Spleen (tissue), 11 donors: Measurements from ENCODE around the gene YPEL2. TPM values are rescaled to one million over a fixed set of nuclear protein-coding genes. Genes with fewer than 3 reads are reported as not detected.

Experiments
- DNase-seq: peaks from one replicate; pipeline ENCODE4 v3.0.0-alpha.2; 2020
- H3K27ac ChIP-seq, 8 donors: fragments of 200-600 bp; sonication (generic) in 7 of 8; 1 replicate in 4 of 8; 2 replicates in 4 of 8; pipeline versions ENCODE4 v1.5.0 to v1.8.0; 2016 to 2021; ENCODE audit warnings: inconsistent platforms in 4 of 8, mild to moderate bottlenecking in 4 of 8, moderate library complexity in 1 of 8
- H3K27me3 ChIP-seq, 7 donors: fragments of 200-600 bp; sonication (generic) in 6 of 7; replicated peaks in 1 of 7; 1 replicate in 4 of 7; 2 replicates in 3 of 7; pipeline versions ENCODE4 v1.5.0 to v1.8.0; 2016 to 2021; ENCODE audit warnings: inconsistent platforms in 3 of 7, mild to moderate bottlenecking in 1 of 7
- H3K36me3 ChIP-seq, 6 donors: fragments of 200-600 bp; sonication (generic) in 5 of 6; 1 replicate in 4 of 6; 2 replicates in 2 of 6; pipeline versions ENCODE4 v1.5.0 to v1.8.0; 2016 to 2021; ENCODE audit warnings: inconsistent platforms in 2 of 6
- H3K4me1 ChIP-seq, 6 donors: fragments of 200-600 bp; sonication (generic) in 5 of 6; 1 replicate in 3 of 6; 2 replicates in 3 of 6; pipeline versions ENCODE4 v1.5.0 to v1.8.0; 2016 to 2021; ENCODE audit warnings: inconsistent platforms in 3 of 6
- H3K4me3 ChIP-seq, 8 donors: fragments of 200-600 bp; sonication (generic) in 7 of 8; 1 replicate in 4 of 8; 2 replicates in 4 of 8; pipeline versions ENCODE4 v1.5.0 to v1.8.0; 2016 to 2021; ENCODE audit warnings: inconsistent platforms in 4 of 8, mild to moderate bottlenecking in 4 of 8, moderate library complexity in 2 of 8
- H3K9me3 ChIP-seq, 8 donors: fragments of 200-600 bp; sonication (generic) in 7 of 8; 1 replicate in 4 of 8; 2 replicates in 4 of 8; pipeline versions ENCODE4 v1.5.0 to v1.8.0; 2016 to 2021; ENCODE audit warnings: inconsistent platforms in 4 of 8
- POLR2A ChIP-seq, 3 donors: fragments of 450-650 bp; IDR thresholded peaks; one replicate each; pipeline ENCODE4 v1.5.1; 2017; ENCODE audit warnings: antibody characterized with exemption in 3 of 3, mild to moderate bottlenecking in 1 of 3
- POLR2AphosphoS5 ChIP-seq, 3 donors: sonication (generic); formaldehyde crosslinking; IDR thresholded peaks; one replicate each; pipeline ENCODE4 v1.5.1; 2017; ENCODE audit warnings: antibody characterized with exemption in 3 of 3
- WGBS, 5 donors: extraction: QIAGEN DNeasy Blood & Tissue Kit in 3 of 5; methylation state at CpG; one replicate each; pipeline versions ENCODE4 v1.1.5 to v1.1.7; 2013 to 2018; 5-methylcytosine and 5-hydroxymethylcytosine counted together
- intact Hi-C: fragments of 100-400 bp; cut with DNase I; formaldehyde crosslinking; loops from one replicate; pipeline ENCODE4 v1.15.0; 2023; ENCODE audit warnings: low total_unique reads
- polyA plus RNA-seq, 3 donors: library from polyadenylated mRNA; stranded (reverse); fragments of 200-250 nt; gene quantifications; one replicate each; pipeline ENCODE4 v1.2.1, GENCODE V29; 2013
- total RNA-seq, 7 donors: library from RNA; depleted of rRNA in 3 of 7; stranded (reverse); fragments of >200 nt in 3 of 7; fragmentation: NEBNext Ultra II Directional in 4 of 7; extraction: Animal tissue kit (Norgen Biotek cat#: 25700) in 4 of 7; gene quantifications; one replicate each; pipeline versions ENCODE4 v1.1.0 to v1.2.1, GENCODE V29; 2016 to 2021
- TF ChIP-seq, protein P1 (sequence below), 11 experiments: fragments of 200-600 bp in 7 of 11; fragments of 450-650 bp in 4 of 11; sonication (generic) in 4 of 11; IDR thresholded peaks in 8 of 11; conservative IDR thresholded peaks in 3 of 11; 1 replicate in 7 of 11; 2 replicates in 4 of 11; pipeline versions ENCODE4 v1.4.0 to v1.8.0; 2016 to 2021; ENCODE audit warnings: antibody characterized with exemption in 11 of 11, inconsistent platforms in 4 of 11, mild to moderate bottlenecking in 1 of 11
- donor health status: healthy with polysubstance abuse.
- donor health status: DM: no; HTN: no; CAD: no; lungs with moderate emphysema.
- donor health status: DM: no; HTN: no; CAD: no.
- donor health status: Bipolar disorder and iron deficiency.
- donor health status: healthy.
- donor health status: DM: no; HTN: no; CAD: no.
- donor health status: DM: yes; HTN: yes; CAD: no.

YPEL2 gene
- total and polyA plus RNA-seq, 10 donors, result 6.7 to 45.6 (median 30.5) TPM

DNA sequence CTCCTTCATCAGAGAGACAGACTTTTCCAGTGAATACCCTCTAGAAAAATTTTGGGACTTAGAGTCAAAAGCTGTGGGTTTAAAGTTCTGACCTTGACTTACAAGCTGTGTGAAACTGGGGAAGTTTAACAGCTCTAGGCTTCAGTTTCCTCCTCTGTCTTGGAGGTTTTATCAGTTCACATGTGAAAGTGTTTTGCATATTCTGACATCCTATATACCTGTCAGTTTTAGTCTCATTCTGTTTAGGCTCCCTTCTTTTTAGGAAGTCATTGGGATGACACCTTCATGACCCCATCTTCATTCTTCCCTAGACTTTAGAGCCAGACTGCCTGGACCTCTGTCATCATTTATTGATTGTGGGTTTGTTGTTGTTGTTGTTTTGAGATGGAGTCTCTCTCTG lies 44.4 kb downstream of the YPEL2 start:
- TF ChIP-seq, protein P1, sequence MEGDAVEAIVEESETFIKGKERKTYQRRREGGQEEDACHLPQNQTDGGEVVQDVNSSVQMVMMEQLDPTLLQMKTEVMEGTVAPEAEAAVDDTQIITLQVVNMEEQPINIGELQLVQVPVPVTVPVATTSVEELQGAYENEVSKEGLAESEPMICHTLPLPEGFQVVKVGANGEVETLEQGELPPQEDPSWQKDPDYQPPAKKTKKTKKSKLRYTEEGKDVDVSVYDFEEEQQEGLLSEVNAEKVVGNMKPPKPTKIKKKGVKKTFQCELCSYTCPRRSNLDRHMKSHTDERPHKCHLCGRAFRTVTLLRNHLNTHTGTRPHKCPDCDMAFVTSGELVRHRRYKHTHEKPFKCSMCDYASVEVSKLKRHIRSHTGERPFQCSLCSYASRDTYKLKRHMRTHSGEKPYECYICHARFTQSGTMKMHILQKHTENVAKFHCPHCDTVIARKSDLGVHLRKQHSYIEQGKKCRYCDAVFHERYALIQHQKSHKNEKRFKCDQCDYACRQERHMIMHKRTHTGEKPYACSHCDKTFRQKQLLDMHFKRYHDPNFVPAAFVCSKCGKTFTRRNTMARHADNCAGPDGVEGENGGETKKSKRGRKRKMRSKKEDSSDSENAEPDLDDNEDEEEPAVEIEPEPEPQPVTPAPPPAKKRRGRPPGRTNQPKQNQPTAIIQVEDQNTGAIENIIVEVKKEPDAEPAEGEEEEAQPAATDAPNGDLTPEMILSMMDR (IDR thresholded peaks at IDR 0.05 in 8 of 11, conservative IDR thresholded peaks at IDR 0.05 in 3 of 11), result no peak
- TF ChIP-seq POLR2AphosphoS5 (IDR thresholded peaks at IDR 0.05), result no peak
- no peak for TF ChIP-seq POLR2A (IDR thresholded peaks at IDR 0.05)
- H3K36me3 ChIP-seq, result peaks cover 0 to 12% (median 0%) of the 10 kb centered on the region in 6 donors
- intact Hi-C loops, result loop anchor here (10.0 kb wide), 1 partner anchor 59 kb away; no protein-coding TSS in a partner anchor
- no peaks in the 10 kb centered on the region for H3K27me3 ChIP-seq
- H3K4me3 ChIP-seq, result no peak overlapping the region
- H3K9me3 ChIP-seq, result no peaks in the 10 kb centered on the region
- peak overlapping the region in 6 of 8 donors; percentile 32 to 84 (median 78) for H3K27ac ChIP-seq
- no peak for DNase-seq
- peaks cover 43 to 98% (median 68%) of the 10 kb centered on the region in 6 donors for H3K4me1 ChIP-seq

- H3K27me3 ChIP-seq, result no peaks in the 10 kb centered on the region
- H3K4me3 ChIP-seq, result no peak overlapping the region
- intact Hi-C loops, result loop anchor here (10.0 kb wide), 1 partner anchor 58 kb away; no protein-coding TSS in a partner anchor
- WGBS, 5 donors, result 94 to 99% (median 97%) methylated on average over 5 of the region's 5 CpGs
- peak overlapping the region in 5 of 8 donors; percentile 75 to 84 (median 80) for H3K27ac ChIP-seq
- no peak for DNase-seq
- H3K36me3 ChIP-seq, result peaks cover 0 to 12% (median 0%) of the 10 kb centered on the region in 6 donors
- peaks cover 37 to 98% (median 65%) of the 10 kb centered on the region in 6 donors for H3K4me1 ChIP-seq
- TF ChIP-seq POLR2A (IDR thresholded peaks at IDR 0.05) (no peak), POLR2AphosphoS5 (IDR thresholded peaks at IDR 0.05) (no peak)
- TF ChIP-seq, protein P1 (IDR thresholded peaks at IDR 0.05 in 8 of 11, conservative IDR thresholded peaks at IDR 0.05 in 3 of 11), result no peak
- H3K9me3 ChIP-seq, result no peaks in the 10 kb centered on the region
Measured at GRCh38 chr17:59376506-59376905, 45.1 kb downstream of the YPEL2 start.

- WGBS, 5 donors, result 78 to 87% (median 82%) methylated on average over 3 of the region's 3 CpGs
- peaks cover 33 to 98% (median 59%) of the 10 kb centered on the region in 6 donors for H3K4me1 ChIP-seq
- H3K4me3 ChIP-seq, result no peak overlapping the region
- peaks cover 0 to 20% (median 0%) of the 10 kb centered on the region in 6 donors for H3K36me3 ChIP-seq
- no peak for DNase-seq
- H3K27ac ChIP-seq, result peak overlapping the region in 3 of 8 donors; percentile 1 to 49 (median 23)
- H3K27me3 ChIP-seq, result no peaks in the 10 kb centered on the region
- intact Hi-C loops, result loop anchor here (10.0 kb wide), 1 partner anchor 57 kb away; no protein-coding TSS in a partner anchor
- no peaks in the 10 kb centered on the region for H3K9me3 ChIP-seq
- no peak for TF ChIP-seq POLR2A (IDR thresholded peaks at IDR 0.05)
- no peak for TF ChIP-seq POLR2AphosphoS5 (IDR thresholded peaks at IDR 0.05)
- TF ChIP-seq, protein P1 (IDR thresholded peaks at IDR 0.05 in 8 of 11, conservative IDR thresholded peaks at IDR 0.05 in 3 of 11), result no peak
Measured at GRCh38 chr17:59377410-59377809, 46.0 kb downstream of the YPEL2 start.

DNA sequence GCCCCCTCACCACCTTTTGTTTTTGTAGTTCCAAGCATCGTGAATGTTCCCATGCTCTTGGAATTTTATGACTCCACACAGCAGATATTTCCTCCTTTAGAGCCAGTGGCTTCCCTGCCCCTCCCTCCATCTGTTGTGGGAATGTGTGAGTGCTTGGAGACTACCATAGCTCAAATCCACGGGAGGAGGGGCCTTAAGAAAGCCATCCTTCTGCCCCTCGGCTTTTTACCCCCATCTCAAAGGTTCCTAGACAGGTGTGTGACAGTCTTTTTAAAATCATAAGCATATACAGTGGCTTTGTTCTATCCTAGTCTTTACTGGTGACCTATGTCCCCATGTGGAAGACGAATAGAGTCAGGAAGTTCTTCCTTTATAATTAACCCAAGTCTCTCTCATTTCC lies 47.2 kb downstream of the YPEL2 start:
- TF ChIP-seq POLR2AphosphoS5 (IDR thresholded peaks at IDR 0.05), result no peak
- TF ChIP-seq, protein P1 (IDR thresholded peaks at IDR 0.05 in 8 of 11, conservative IDR thresholded peaks at IDR 0.05 in 3 of 11), result no peak
- TF ChIP-seq POLR2A (IDR thresholded peaks at IDR 0.05), result no peak
- WGBS, 5 donors, result 58 to 75% (median 66%) methylated on average over 4 of the region's 4 CpGs
- H3K4me3 ChIP-seq, result no peak overlapping the region
- H3K4me1 ChIP-seq, result peaks cover 20 to 88% (median 46%) of the 10 kb centered on the region in 6 donors
- H3K27ac ChIP-seq, result peak overlapping the region in 4 of 8 donors; percentile 1 to 49 (median 18)
- H3K36me3 ChIP-seq, result peaks cover 0 to 20% (median 0%) of the 10 kb centered on the region in 6 donors
- intact Hi-C loops, result loop anchor here (10.0 kb wide), 1 partner anchor 56 kb away; no protein-coding TSS in a partner anchor
- no peaks in the 10 kb centered on the region for H3K9me3 ChIP-seq
- DNase-seq, result no peak
- H3K27me3 ChIP-seq, result no peaks in the 10 kb centered on the region
